A549 treated with DMSO at 1 μM for 4 hours (cell line): ENCODE results near the gene ZNF568. TPM values are rescaled to one million over a fixed set of nuclear protein-coding genes. Genes with fewer than 3 reads are reported as not detected.

Experiments used
- total RNA-seq: library from RNA; stranded (reverse); fragments of 200-300 nt; extraction: Qiagen RNA extraction; gene quantifications from 5 replicates; pipeline ENCODE4 v1.2.3, GENCODE V29; 2022; ENCODE audit warnings: low read depth

ZNF568 gene
- 0.68 to 1.4 TPM (median 1.0 TPM) in 5 replicates for total RNA-seq

DNA sequence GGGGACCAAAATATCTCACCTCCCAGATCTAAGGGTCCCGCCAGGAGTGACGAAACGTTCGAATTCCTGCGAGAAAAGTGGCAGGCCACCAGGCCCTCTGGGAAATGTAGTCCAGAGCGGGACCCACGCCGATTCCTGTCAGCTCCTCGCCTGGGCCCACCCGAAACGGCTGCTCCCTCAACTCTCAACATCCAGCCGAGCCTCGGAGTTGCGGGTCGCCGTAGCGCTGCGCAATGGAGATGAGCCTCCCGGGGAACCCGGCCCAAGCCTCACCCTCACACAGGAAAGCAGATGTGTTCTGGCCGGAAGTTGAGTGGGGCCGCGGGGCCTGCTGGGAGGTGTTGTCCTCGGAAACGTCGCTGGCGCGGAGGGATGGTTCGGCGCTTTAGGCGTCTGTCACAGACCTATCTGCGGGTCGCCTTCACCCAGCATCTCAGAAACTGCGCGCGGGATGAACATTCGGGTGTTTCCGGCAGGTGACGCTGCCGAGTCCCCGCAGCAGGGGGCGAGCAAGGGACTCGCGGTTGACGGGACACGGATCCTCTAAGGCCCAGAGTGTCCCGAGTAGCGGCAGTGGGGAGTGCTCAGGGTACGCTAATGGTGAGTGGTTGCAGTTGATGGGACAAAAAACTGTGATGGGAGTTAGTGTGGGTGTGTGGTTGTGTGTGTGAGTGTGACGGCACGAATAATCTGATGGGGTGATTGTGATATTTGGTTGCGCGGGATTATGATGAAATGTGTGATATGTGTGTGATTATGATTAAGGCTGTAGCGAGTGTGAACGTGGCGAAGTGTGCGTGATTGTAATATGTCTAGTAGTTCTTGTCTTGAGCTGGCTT lies at the start of gene ZNF568, which contains the start of gene ZNF829:
TSS of gene ZNF568 (plus strand) at position 341 of the 839 bp plus-strand sequence. CDS start 6,439 bp downstream, outside the sequence.
TSS of gene ZNF829 (minus strand) at position 300 of the 839 bp plus-strand sequence. CDS start 1,124 bp downstream, outside the sequence.

Other genes with a start within 250 kb of the ZNF568 start
- gene ZNF461, start 249.5 kb upstream of the ZNF568 start, total RNA-seq = 5.2 to 9.0 TPM (median 7.8 TPM) in 5 replicates
- gene ZNF567, start 228.7 kb upstream of the ZNF568 start, total RNA-seq = 7.7 to 11.0 TPM (median 10.5 TPM) in 5 replicates
- 0.36 to 0.99 TPM (median 0.79 TPM) in 5 replicates for gene ZNF850, start 143.5 kb upstream of the ZNF568 start, total RNA-seq
- 0.22 to 0.30 TPM (median 0.28 TPM) in 5 replicates for gene ZNF790, start 77.9 kb upstream of the ZNF568 start, total RNA-seq
- 0.07 to 0.49 TPM (median 0.08 TPM) in 5 replicates for gene ZNF345, start 65.5 kb upstream of the ZNF568 start, total RNA-seq
- gene ZNF829, start within 50 bp of the ZNF568 start, total RNA-seq = 0.45 to 0.53 TPM (median 0.50 TPM) in 5 replicates
- gene ZNF420, start 162.1 kb downstream of the ZNF568 start, total RNA-seq = 3.9 to 6.2 TPM (median 5.2 TPM) in 5 replicates